GM18867 (cell line): Measurements from ENCODE around the gene PFN1.

ENCODE experiments used
- ATAC-seq: cut with Tn5 transposase; IDR thresholded peaks from one replicate; pipeline ENCODE4 v1.9.1; 2021; ENCODE audit warnings: mild to moderate bottlenecking, moderate library complexity; ENCODE audit not compliant: unreplicated experiment

The PFN1 gene

GRCh38 chr17:4946312-4946976 is 1.9 kb downstream of the PFN1 start:
- no peak for ATAC-seq

GRCh38 chr17:4945944-4946280 is 2.4 kb downstream of the PFN1 start:
- ATAC-seq, result no peak

- ATAC-seq, result no peak
Measured at GRCh38 chr17:4945176-4945943, 3.0 kb downstream of the PFN1 start.

- no peak for ATAC-seq
Measured at GRCh38 chr17:4944554-4945175, 3.7 kb downstream of the PFN1 start.

DNA sequence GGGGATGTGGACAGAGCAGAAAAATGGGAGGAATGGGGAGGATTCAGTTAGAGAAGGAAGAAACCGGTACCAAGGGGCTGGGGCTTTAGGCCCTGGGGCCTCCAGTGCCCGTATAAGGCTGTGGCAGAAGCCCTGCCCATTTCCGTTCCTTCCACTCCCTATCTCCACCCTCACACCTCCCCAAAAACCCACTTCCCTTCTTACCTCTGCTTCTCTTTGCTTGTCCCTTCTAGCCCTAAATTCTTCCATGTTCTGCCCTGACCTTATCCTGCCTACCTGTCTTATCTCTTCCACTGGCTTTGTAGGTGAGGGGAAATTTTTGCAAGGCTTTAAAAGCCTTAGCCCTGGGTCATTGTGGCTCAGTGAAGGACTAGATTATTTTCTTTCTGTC is 4.2 kb downstream of the PFN1 start:
- ATAC-seq, result no peak

DNA sequence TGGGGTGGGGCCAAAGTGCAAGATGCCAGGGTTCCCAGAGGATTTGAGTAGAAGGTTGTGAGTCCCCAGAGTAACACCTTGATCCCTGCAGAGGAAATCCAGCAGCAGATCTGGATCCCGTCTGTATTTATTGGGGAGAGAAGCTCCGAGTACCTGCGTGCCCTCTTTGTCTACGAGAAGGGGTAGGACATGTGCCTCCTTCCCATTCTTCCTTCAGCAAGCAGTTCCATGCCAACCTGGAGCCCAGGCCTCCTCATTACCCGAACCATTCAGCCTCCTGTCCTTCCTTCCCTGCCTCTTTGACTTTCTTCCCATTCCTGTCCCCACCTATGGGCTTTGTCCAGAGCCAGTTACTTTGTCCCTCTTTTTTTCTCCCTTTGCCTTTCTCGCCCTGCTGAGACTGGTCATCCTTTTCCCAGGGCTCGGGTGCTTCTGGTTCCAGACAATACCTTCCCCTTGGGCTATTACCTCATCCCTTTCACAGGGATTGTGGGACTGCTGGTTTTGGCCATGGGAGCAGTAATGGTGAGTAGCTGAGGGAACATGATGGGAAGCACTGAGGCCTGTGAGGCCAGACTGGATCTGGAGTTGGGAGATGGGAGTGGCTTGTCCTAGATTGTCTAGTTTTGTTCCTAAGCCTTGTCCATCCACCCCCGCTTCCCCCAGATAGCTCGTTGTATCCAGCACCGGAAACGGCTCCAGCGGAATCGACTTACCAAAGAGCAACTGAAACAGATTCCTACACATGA is 5.4 kb downstream of the PFN1 start:
- ATAC-seq, result no peak

GRCh38 chr17:4941319-4941610 is 7.1 kb downstream of the PFN1 start:
- no peak for ATAC-seq

- no peak for ATAC-seq
Measured at GRCh38 chr17:4940555-4941318, 7.6 kb downstream of the PFN1 start.

- peak; percentile 81 for ATAC-seq
Measured at GRCh38 chr17:4939796-4940554, 8.4 kb downstream of the PFN1 start, which contains the start of the genes RNF167 and SLC25A11. TSS of gene RNF167 (plus strand) at chr17:4940268. CDS start at chr17:4940910, 642 bp downstream. TSS of gene SLC25A11 (minus strand) at chr17:4940046. CDS start at chr17:4939910, 136 bp downstream.

GRCh38 chr17:4939546-4939795 is 8.9 kb downstream of the PFN1 start:
- peak; percentile 12 for ATAC-seq

- ATAC-seq, result no peak
Measured at GRCh38 chr17:4938688-4939545, 9.4 kb downstream of the PFN1 start.

- ATAC-seq, result no peak
Measured at GRCh38 chr17:4938069-4938491, 10.2 kb downstream of the PFN1 start.

- no peak for ATAC-seq
Measured at GRCh38 chr17:4937553-4937952, 10.8 kb downstream of the PFN1 start.

DNA sequence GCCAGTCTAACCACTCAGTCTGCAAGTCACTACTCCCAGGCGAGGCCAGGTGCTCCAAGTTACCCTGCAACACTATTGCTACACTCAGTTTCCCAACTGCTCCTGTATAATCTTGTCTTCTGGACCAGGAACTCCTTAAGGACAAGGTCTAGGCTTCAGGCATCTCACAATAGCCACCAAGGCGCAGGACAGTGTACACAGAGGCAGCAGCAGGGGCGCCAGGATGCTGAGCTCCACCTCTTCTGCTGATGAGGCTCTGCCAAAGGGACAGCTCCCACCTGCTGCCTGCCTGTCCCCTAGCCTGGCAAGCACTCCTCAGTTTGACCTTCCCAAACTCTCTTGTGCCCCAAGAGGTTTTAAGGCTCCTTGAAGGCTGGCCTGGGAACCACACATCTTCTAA is 11.9 kb downstream of the PFN1 start:
- ATAC-seq, result no peak

DNA sequence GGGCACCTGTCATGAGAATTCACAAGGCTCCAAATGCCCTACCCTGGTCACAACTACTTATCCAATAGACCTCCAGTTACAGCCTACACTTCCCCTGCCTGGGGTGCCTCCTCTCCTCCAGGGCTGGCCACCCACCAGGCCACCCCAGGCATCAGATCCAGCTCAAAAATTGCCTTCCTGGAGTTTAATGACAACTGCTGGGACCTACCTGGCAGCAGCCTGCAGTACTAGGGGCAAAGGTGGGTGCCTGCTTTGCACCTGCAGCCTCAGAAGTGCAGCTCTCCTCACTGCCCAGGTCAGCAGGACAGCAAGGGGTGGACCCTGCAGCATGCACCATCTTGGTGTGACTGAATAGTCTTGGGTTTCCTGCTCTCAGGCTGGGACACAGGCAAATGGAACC is 12.7 kb downstream of the PFN1 start:
- ATAC-seq, result no peak

GRCh38 chr17:4934173-4934979 is 14.0 kb downstream of the PFN1 start:
- no peak for ATAC-seq

- ATAC-seq, result no peak
Measured at GRCh38 chr17:4933646-4934045, 14.7 kb downstream of the PFN1 start.

DNA sequence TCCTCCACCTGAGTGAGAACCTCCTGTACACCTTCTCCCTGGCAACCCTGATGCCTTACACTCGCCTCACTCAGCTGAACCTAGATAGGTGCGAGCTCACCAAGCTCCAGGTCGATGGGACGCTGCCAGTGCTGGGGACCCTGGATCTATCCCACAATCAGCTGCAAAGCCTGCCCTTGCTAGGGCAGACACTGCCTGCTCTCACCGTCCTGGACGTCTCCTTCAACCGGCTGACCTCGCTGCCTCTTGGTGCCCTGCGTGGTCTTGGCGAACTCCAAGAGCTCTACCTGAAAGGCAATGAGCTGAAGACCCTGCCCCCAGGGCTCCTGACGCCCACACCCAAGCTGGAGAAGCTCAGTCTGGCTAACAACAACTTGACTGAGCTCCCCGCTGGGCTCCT is 15.6 kb downstream of the PFN1 start:
- no peak for ATAC-seq

DNA sequence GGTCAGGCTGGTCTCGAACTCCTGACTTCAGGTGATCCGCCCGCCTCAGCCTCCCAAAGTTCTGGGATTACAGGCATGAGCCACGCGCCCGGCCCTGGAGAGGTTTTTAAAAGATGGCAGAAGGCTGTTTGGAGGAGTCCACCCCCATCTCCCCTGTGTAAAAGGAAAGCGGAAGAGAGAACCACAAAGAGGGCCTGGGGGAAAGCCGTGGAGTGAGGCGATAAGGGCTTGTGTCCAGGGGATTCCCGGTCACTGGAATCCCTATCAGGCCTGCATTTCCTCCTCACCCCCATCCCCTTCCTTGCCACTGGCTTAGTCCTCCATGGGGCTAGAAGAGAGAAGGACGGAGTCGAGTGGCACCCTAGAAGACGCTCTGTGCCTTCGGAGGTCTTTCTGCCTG is 16.4 kb downstream of the PFN1 start, which contains the start of gene GP1BA:
Gene GP1BA (plus strand): TSS at position 315 of the 400 bp plus-strand sequence. CDS start 328 bp downstream, outside the sequence.
- no peak for ATAC-seq
